HCT116 (cell line): Measurements from ENCODE around the gene NME9. TPM values are rescaled to one million over a fixed set of nuclear protein-coding genes. Genes with fewer than 3 reads are reported as not detected.
"Not testable (repeated sequence)": the region's sequence is repeated elsewhere in the genome, so short reads cannot be mapped to it uniquely, and the experiment has no call there.

Experiments
- ATAC-seq: fragments of 200-7000 bp; cut with Tn5 transposase; 2 replicates; pipeline ENCODE4 v1.9.1; 2020; ENCODE audit warnings: mild to moderate bottlenecking, moderate library complexity
- BruUV-seq: library from RNA; stranded (reverse); fragments of 400-500 nt; replicated peaks from 2 replicates; lab custom pipeline; 2021; lab: Mats Ljungman, UMichigan
- CTCF ChIA-PET: fragments of 300-600 bp; sonication (Branson Sonifier 250); formaldehyde crosslinking; loops from one replicate; lab custom pipeline; 2021; ENCODE audit warnings: antibody characterized with exemption; lab: Charles Lee
- POLR2A ChIA-PET: fragments of 300-600, 350-600 bp; sonication (Branson Sonifier 250); formaldehyde crosslinking; loops from one replicate; lab custom pipeline; 2021; ENCODE audit warnings: antibody characterized with exemption; lab: Charles Lee
- RAD21 ChIA-PET, 2 experiments: fragments of 300-600 bp; sonication (Branson Sonifier 250); formaldehyde crosslinking; loops; one replicate each; lab custom pipeline; 2023; ENCODE audit warnings: low total read pairs in 2 of 2; ENCODE audit not compliant: uncharacterized antibody in 2 of 2, unreplicated experiment in 2 of 2, low non-redundant PET in 1 of 2; lab: Charles Lee
- DNase-seq: peaks from one replicate; pipeline ENCODE4 v3.0.0-alpha.2; 2010; ENCODE audit warnings: low read depth, low spot score
- H2AFZ ChIP-seq: fragments of 200-600 bp; shearing (Covaris generic), sonication (generic); 2 replicates; pipeline ENCODE4 v1.6.1; 2017; ENCODE audit warnings: low read depth, mixed run types, mixed read lengths, antibody characterized with exemption, low read length; ENCODE audit not compliant: poor library complexity, severe bottlenecking
- H3K27ac ChIP-seq: 2 replicates; pipeline ENCODE4 v1.5.1; 2012; ENCODE audit warnings: low read depth, low read length
- H3K27me3 ChIP-seq: fragments of 200-600 bp; sonication (generic); 2 replicates; pipeline ENCODE4 v1.6.1; 2016; ENCODE audit warnings: mixed run types, low read length, mixed read lengths; ENCODE audit not compliant: insufficient read depth
- H3K36me3 ChIP-seq, 2 experiments: fragments of 200-500 bp in 1 of 2; fragments of 200-600 bp in 1 of 2; sonication (Bioruptor generic) in 1 of 2; sonication (generic) in 1 of 2; 2 replicates each; pipeline versions ENCODE4 v1.5.1 to v1.6.1; 2014 to 2016; ENCODE audit warnings: low read length in 2 of 2, inconsistent platforms in 1 of 2, mixed read lengths in 1 of 2, mixed run types in 1 of 2; ENCODE audit not compliant: insufficient read depth in 2 of 2, control insufficient read depth in 1 of 2
- H3K4me1 ChIP-seq, 2 experiments: fragments of 200-600 bp in 1 of 2; sonication (generic) in 1 of 2; 2 replicates each; pipeline versions ENCODE4 v1.5.1 to v1.6.1; 2012 to 2017; ENCODE audit warnings: low read length in 2 of 2, inconsistent platforms in 1 of 2, mild to moderate bottlenecking in 1 of 2, mixed read lengths in 1 of 2, mixed run types in 1 of 2, moderate library complexity in 1 of 2; ENCODE audit not compliant: insufficient read depth in 2 of 2, control insufficient read depth in 1 of 2
- H3K4me2 ChIP-seq: fragments of 200-600 bp; sonication (generic); 2 replicates; pipeline ENCODE4 v1.6.1; 2017; ENCODE audit warnings: mixed run types, low read length, mixed read lengths
- H3K4me3 ChIP-seq, 2 experiments: fragments of 200-600 bp in 1 of 2; sonication (generic) in 1 of 2; replicated peaks in 1 of 2; 2 replicates each; pipeline ENCODE4 v1.5.1; 2011 to 2016; ENCODE audit warnings: low read length in 2 of 2, control low read depth in 1 of 2, low read depth in 1 of 2, mild to moderate bottlenecking in 1 of 2, mixed read lengths in 1 of 2, mixed run types in 1 of 2
- H3K79me2 ChIP-seq: fragments of 200-600 bp; sonication (generic); 2 replicates; pipeline ENCODE4 v1.6.1; 2017; ENCODE audit warnings: mild to moderate bottlenecking, mixed run types, low read length, moderate library complexity, mixed read lengths; ENCODE audit not compliant: insufficient read depth
- H3K9ac ChIP-seq: fragments of 200-600 bp; sonication (generic); 2 replicates; pipeline ENCODE4 v1.6.1; 2016; ENCODE audit warnings: low read length, mixed read lengths
- H3K9me2 ChIP-seq: fragments of 200-600 bp; sonication (generic), shearing (Covaris generic); 2 replicates; pipeline ENCODE4 v1.6.1; 2017; ENCODE audit warnings: mixed run types, mild to moderate bottlenecking, moderate library complexity; ENCODE audit not compliant: insufficient read depth
- H3K9me3 ChIP-seq, 2 experiments: fragments of 200-500 bp in 1 of 2; fragments of 200-600 bp in 1 of 2; sonication (Bioruptor generic) in 1 of 2; sonication (generic) in 1 of 2; 2 replicates each; pipeline ENCODE4 v1.6.1; 2014 to 2017; ENCODE audit warnings: low read length in 2 of 2, mixed read lengths in 2 of 2, inconsistent platforms in 1 of 2, low read depth in 1 of 2, mild to moderate bottlenecking in 1 of 2, mixed run types in 1 of 2, moderate library complexity in 1 of 2; ENCODE audit not compliant: control insufficient read depth in 1 of 2, insufficient read depth in 1 of 2
- H4K20me1 ChIP-seq: fragments of 200-600 bp; sonication (generic), shearing (Covaris generic); 2 replicates; pipeline ENCODE4 v1.6.1; 2017; ENCODE audit warnings: mixed run types, mild to moderate bottlenecking, moderate library complexity; ENCODE audit not compliant: insufficient read depth
- CBX3 ChIP-seq: IDR thresholded peaks from 2 replicates; pipeline ENCODE4 v1.6.1; 2012; ENCODE audit warnings: low read depth
- EGR1 ChIP-seq: IDR thresholded peaks from 2 replicates; pipeline ENCODE4 v1.6.1; 2012; ENCODE audit warnings: low read depth
- ELF1 ChIP-seq: IDR thresholded peaks from 2 replicates; pipeline ENCODE4 v1.6.1; 2012; ENCODE audit warnings: low read depth, borderline replicate concordance
- EZH2 ChIP-seq: fragments of 200-600 bp; sonication (generic); IDR thresholded peaks from 2 replicates; pipeline ENCODE4 v1.6.1; 2017; ENCODE audit warnings: antibody characterized with exemption, mixed run types
- FOSL1 ChIP-seq: IDR thresholded peaks from 2 replicates; pipeline ENCODE4 v1.6.1; 2012; ENCODE audit warnings: low read depth
- JUND ChIP-seq: IDR thresholded peaks from 2 replicates; pipeline ENCODE4 v1.6.1; 2012
- POLR2A ChIP-seq: IDR thresholded peaks from 2 replicates; pipeline ENCODE4 v1.7.0; 2011; ENCODE audit warnings: borderline replicate concordance; ENCODE audit not compliant: insufficient read depth, insufficient read length; ENCODE audit errors: extremely low read depth
- POLR2AphosphoS5 ChIP-seq: IDR thresholded peaks from 2 replicates; pipeline ENCODE4 v1.6.1; 2011; ENCODE audit warnings: mild to moderate bottlenecking, low read depth, low read length, moderate library complexity
- RAD21 ChIP-seq: IDR thresholded peaks from 2 replicates; pipeline ENCODE4 v1.6.1; 2012; ENCODE audit warnings: low read depth, mild to moderate bottlenecking
- SIN3A ChIP-seq: IDR thresholded peaks from 2 replicates; pipeline ENCODE4 v1.6.1; 2012; ENCODE audit warnings: low read depth
- SP1 ChIP-seq: IDR thresholded peaks from 2 replicates; pipeline ENCODE4 v1.6.1; 2012; ENCODE audit warnings: low read depth
- SRF ChIP-seq: IDR thresholded peaks from 2 replicates; pipeline ENCODE4 v1.6.1; 2012; ENCODE audit warnings: low read depth
- TCF7L2 ChIP-seq: IDR thresholded peaks from 2 replicates; pipeline ENCODE4 v1.7.0; 2011; ENCODE audit warnings: borderline replicate concordance, inconsistent platforms; ENCODE audit not compliant: insufficient read depth, insufficient read length; ENCODE audit errors: extremely low read depth
- YY1 ChIP-seq: IDR thresholded peaks from 2 replicates; pipeline ENCODE4 v1.6.1; 2011; ENCODE audit warnings: low read length, low read depth, moderate library complexity, mild to moderate bottlenecking; ENCODE audit not compliant: insufficient replicate concordance; ENCODE audit errors: extremely low read depth
- ZFX ChIP-seq: fragments of 450-650 bp; IDR thresholded peaks from 2 replicates; pipeline ENCODE4 v1.6.1; 2017
- intact Hi-C: fragments of 100-400 bp; cut with micrococcal nuclease; formaldehyde crosslinking; loops from 2 replicates; pipeline ENCODE4 v1.10.0; 2022
- total RNA-seq: library from RNA; stranded (reverse); gene quantifications from one replicate; pipeline ENCODE4 v1.2.1, GENCODE V29; 2021; ENCODE audit not compliant: unreplicated experiment
- TF ChIP-seq, protein P1 (sequence below), 3 experiments: fragments of 200-600 bp in 1 of 3; sonication (generic) in 1 of 3; IDR thresholded peaks in 2 of 3; conservative IDR thresholded peaks in 1 of 3; 2 replicates each; pipeline ENCODE4 v1.5.1; 2012 to 2017; ENCODE audit warnings: low read depth in 2 of 3, low read length in 2 of 3, antibody characterized with exemption in 1 of 3, borderline replicate concordance in 1 of 3, control low read depth in 1 of 3, mild to moderate bottlenecking in 1 of 3, mixed read lengths in 1 of 3, mixed run types in 1 of 3, moderate library complexity in 1 of 3; ENCODE audit not compliant: insufficient read depth in 1 of 3
- TF ChIP-seq, protein P2 (sequence below): IDR thresholded peaks from 2 replicates; pipeline ENCODE4 v1.6.1; 2012

The NME9 gene
- total RNA-seq, 1 experiment from 2014 or later = 0.79 TPM

DNA sequence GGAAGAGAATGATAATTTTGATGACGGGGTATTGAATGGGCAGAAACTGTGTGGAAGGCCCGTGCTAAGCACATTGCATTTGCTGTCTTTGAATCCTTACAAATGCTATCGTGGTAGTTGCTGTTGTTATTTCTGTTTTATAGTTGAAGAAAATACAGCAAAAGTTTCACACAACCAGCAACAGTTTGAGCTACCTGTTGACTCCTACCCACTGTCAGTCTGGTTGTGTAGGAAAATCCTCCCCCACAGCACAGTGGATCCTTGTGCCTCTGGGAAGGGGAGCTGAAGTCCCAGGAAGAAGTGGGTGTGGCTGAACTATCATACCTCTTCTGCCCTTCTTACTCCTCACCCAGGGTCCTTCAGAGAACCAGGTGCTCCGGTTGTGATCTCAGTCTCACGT is 48.2 kb upstream of the NME9 start (continued):
- TF ChIP-seq ELF1 (no peak), RAD21 (no peak), POLR2AphosphoS5 (no peak), SP1 (no peak), CBX3 (no peak)

DNA sequence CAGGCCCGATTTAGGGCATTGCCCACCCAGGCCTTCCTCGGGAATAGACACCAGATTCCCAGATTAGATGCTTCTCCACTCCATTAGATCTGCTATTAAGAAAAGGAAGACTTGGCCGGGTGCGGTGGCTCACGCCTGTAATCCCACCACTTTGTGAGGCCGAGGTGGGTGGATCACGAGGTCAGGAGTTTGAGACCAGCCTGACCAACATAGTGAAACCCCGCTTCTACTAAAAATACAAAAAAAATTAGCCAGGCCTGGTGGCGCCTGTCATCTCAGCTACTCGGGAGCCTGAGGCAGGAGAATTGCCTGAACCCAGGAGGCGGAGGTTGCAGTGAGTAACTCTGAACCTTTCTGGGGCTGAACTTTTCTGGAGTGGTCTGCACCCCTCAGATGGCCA is 47.6 kb upstream of the NME9 start:
- H3K79me2 ChIP-seq, H2AFZ ChIP-seq, BruUV-seq, H3K4me2 ChIP-seq, H3K9me2 ChIP-seq, H3K4me1 ChIP-seq, RAD21 ChIA-PET, CTCF ChIA-PET, intact Hi-C loops, H4K20me1 ChIP-seq, ATAC-seq, H3K27me3 ChIP-seq, H3K4me3 ChIP-seq, H3K27ac ChIP-seq, H3K9me3 ChIP-seq, H3K36me3 ChIP-seq, H3K9ac ChIP-seq, POLR2A ChIA-PET, DNase-seq: not testable (repeated sequence)

DNA sequence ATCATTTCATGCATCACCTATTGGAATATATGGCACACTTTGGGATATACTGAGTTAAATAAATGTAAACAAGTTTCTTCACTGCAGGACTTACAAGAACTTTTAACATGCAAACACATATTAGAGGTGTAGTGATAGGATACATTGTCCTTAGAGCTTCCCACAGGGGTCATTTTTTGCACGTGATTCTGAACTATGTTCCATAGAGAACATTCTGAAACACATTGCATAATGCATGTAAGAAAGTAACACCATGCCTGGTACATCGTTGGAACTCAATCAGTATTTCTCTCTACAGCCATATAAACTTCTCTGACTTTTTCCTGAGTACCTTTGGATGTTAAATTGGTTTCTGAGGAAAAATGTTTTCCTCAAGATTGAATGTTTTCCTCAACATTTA is 47.0 kb upstream of the NME9 start:
- Histone ChIP-seq H3K36me3 (no peaks in the 10 kb centered on the region; a peak in 1 of 4 replicates), H3K9ac (no peak overlapping the region), H3K79me2 (no peaks in the 10 kb centered on the region), H3K9me3 (no peaks in the 10 kb centered on the region), H3K9me2 (no peaks in the 10 kb centered on the region), H4K20me1 (no peaks in the 10 kb centered on the region), H3K27me3 (no peaks in the 10 kb centered on the region), H3K4me2 (no peak overlapping the region)
- ChIA-PET RAD21 (no interaction called here), POLR2A (no interaction called here)
- intact Hi-C loops = no loop called here
- no peak for ATAC-seq
- TF ChIP-seq CBX3 (no peak), EGR1 (no peak), POLR2A (no peak), SP1 (no peak), SRF (no peak), RAD21 (no peak), FOSL1 (no peak), TCF7L2 (no peak), EZH2 (no peak), YY1 (no peak), SIN3A (no peak), ZFX (no peak), JUND (no peak)
- TF ChIP-seq, protein P1, sequence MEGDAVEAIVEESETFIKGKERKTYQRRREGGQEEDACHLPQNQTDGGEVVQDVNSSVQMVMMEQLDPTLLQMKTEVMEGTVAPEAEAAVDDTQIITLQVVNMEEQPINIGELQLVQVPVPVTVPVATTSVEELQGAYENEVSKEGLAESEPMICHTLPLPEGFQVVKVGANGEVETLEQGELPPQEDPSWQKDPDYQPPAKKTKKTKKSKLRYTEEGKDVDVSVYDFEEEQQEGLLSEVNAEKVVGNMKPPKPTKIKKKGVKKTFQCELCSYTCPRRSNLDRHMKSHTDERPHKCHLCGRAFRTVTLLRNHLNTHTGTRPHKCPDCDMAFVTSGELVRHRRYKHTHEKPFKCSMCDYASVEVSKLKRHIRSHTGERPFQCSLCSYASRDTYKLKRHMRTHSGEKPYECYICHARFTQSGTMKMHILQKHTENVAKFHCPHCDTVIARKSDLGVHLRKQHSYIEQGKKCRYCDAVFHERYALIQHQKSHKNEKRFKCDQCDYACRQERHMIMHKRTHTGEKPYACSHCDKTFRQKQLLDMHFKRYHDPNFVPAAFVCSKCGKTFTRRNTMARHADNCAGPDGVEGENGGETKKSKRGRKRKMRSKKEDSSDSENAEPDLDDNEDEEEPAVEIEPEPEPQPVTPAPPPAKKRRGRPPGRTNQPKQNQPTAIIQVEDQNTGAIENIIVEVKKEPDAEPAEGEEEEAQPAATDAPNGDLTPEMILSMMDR (IDR thresholded peaks at IDR 0.05 in 2 of 3, conservative IDR thresholded peaks at IDR 0.05 in 1 of 3; ENCODE audit: borderline replicate concordance in 1 of 3, insufficient read depth in 1 of 3, low read depth in 2 of 3, low read length in 2 of 3) = no peak
- TF ChIP-seq, protein P2, sequence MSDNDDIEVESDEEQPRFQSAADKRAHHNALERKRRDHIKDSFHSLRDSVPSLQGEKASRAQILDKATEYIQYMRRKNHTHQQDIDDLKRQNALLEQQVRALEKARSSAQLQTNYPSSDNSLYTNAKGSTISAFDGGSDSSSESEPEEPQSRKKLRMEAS = no peak
- TF ChIP-seq, all 23 proteins: peak for 0
- no TSS peak for BruUV-seq
- Histone ChIP-seq H3K4me1 (no peaks in the 10 kb centered on the region), H2AFZ (no peak overlapping the region), H3K27ac (no peak overlapping the region), H3K4me3 (no peak overlapping the region)
- DNase-seq = no peak
- CTCF ChIA-PET = no interaction called here
